GM23248 (cell line): ENCODE results near the gene TAS2R14. TPM values are rescaled to one million over a fixed set of nuclear protein-coding genes. Genes with fewer than 3 reads are reported as not detected.

ENCODE experiments used
- DNase-seq: peaks from one replicate; pipeline ENCODE4 v3.0.0-alpha.2; 2015
- H2AFZ ChIP-seq: fragments of 200-600 bp; sonication (generic); 2 replicates; pipeline ENCODE4 v1.6.1; 2016; ENCODE audit warnings: antibody characterized with exemption
- H3F3A ChIP-seq: fragments of 200-600 bp; sonication (generic); 2 replicates; pipeline ENCODE4 v1.6.1; 2016; ENCODE audit warnings: mild to moderate bottlenecking, antibody characterized with exemption, mixed run types; ENCODE audit not compliant: insufficient read depth
- H3K27ac ChIP-seq: fragments of 200-600 bp; sonication (generic); 2 replicates; pipeline ENCODE4 v1.5.1; 2016; ENCODE audit warnings: mild to moderate bottlenecking
- H3K27me3 ChIP-seq: fragments of 200-600 bp; sonication (generic); replicated peaks from 2 replicates; pipeline ENCODE4 v1.6.1; 2016; ENCODE audit warnings: mild to moderate bottlenecking; ENCODE audit not compliant: insufficient read depth
- H3K36me3 ChIP-seq: fragments of 200-600 bp; sonication (generic); 2 replicates; pipeline ENCODE4 v1.6.1; 2016; ENCODE audit warnings: low read depth, mild to moderate bottlenecking
- H3K4me1 ChIP-seq: fragments of 200-600 bp; sonication (generic); 2 replicates; pipeline ENCODE4 v1.6.1; 2016; ENCODE audit warnings: mild to moderate bottlenecking; ENCODE audit not compliant: insufficient read depth
- H3K4me2 ChIP-seq: fragments of 200-600 bp; sonication (generic); one replicate; pipeline ENCODE4 v1.6.1; 2016; ENCODE audit warnings: mild to moderate bottlenecking; ENCODE audit not compliant: unreplicated experiment
- H3K4me3 ChIP-seq: fragments of 200-600 bp; sonication (generic); 2 replicates; pipeline ENCODE4 v1.5.1; 2016; ENCODE audit warnings: mild to moderate bottlenecking
- H3K79me2 ChIP-seq: fragments of 200-600 bp; sonication (generic); 2 replicates; pipeline ENCODE4 v1.6.1; 2016; ENCODE audit warnings: mild to moderate bottlenecking; ENCODE audit not compliant: insufficient read depth
- H3K9ac ChIP-seq: fragments of 200-600 bp; sonication (generic); 2 replicates; pipeline ENCODE4 v1.6.1; 2016; ENCODE audit warnings: mild to moderate bottlenecking
- H3K9me2 ChIP-seq: fragments of 200-600 bp; sonication (generic); 2 replicates; pipeline ENCODE4 v1.6.1; 2016; ENCODE audit warnings: mixed run types, mild to moderate bottlenecking, moderate library complexity; ENCODE audit not compliant: insufficient read depth
- H3K9me3 ChIP-seq: fragments of 200-600 bp; sonication (generic); one replicate; pipeline ENCODE4 v1.6.1; 2017; ENCODE audit warnings: low read depth
- H4K20me1 ChIP-seq: fragments of 200-600 bp; sonication (generic); 2 replicates; pipeline ENCODE4 v1.6.0; 2016; ENCODE audit not compliant: insufficient read depth
- EZH2 ChIP-seq: fragments of 200-600 bp; sonication (generic); IDR thresholded peaks from 2 replicates; pipeline ENCODE4 v1.6.1; 2018; ENCODE audit warnings: antibody characterized with exemption, mild to moderate bottlenecking; ENCODE audit not compliant: insufficient read depth, poor library complexity, severe bottlenecking
- EZH2phosphoT487 ChIP-seq: fragments of 200-600 bp; sonication (generic); IDR thresholded peaks from 2 replicates; pipeline ENCODE4 v1.6.1; 2018; ENCODE audit warnings: antibody characterized with exemption, moderate library complexity, mild to moderate bottlenecking, low read depth; ENCODE audit not compliant: insufficient read depth
- WGBS, 2 experiments: methylation state at CpG; one replicate each; pipeline ENCODE4 v1.1.6; 2015 to 2017; ENCODE audit warnings: low lambda C conversion rate in 2 of 2, low coverage in 1 of 2; ENCODE audit errors: missing lambda C conversion rate in 2 of 2; 5-methylcytosine and 5-hydroxymethylcytosine counted together
- in situ Hi-C: fragments of 300-500 bp; cut with MboI; formaldehyde crosslinking; loops from 2 replicates; pipeline ENCODE4 v1.15.0; 2020
- polyA plus RNA-seq: library from polyadenylated mRNA; unstranded; fragments of >200 nt; fragmentation: Nextera tagmentation; extraction: Ambion mirVana; gene quantifications from 2 replicates; pipeline ENCODE4 v1.2.1, GENCODE V29; 2016
- total RNA-seq: library from RNA; depleted of rRNA; stranded (reverse); fragments of >200 nt; shearing (Covaris generic); gene quantifications from 2 replicates; pipeline ENCODE4 v1.2.3, GENCODE V29; 2014

Gene TAS2R14
- total and polyA plus RNA-seq, 2 experiments from 2014 or later, result 1.2 to 3.0 TPM

- H3K4me2 ChIP-seq, result no peak overlapping the region
- no peak overlapping the region for H3K27ac ChIP-seq
- H2AFZ ChIP-seq, result no peak overlapping the region
- no peaks in the 10 kb centered on the region for H3K9me3 ChIP-seq
- no peaks in the 10 kb centered on the region for H3K79me2 ChIP-seq
- WGBS, 2 experiments, result 84 to 86% methylated on average over 2 of the region's 2 CpGs
- H4K20me1 ChIP-seq, result no peaks in the 10 kb centered on the region
- H3K36me3 ChIP-seq, result no peaks in the 10 kb centered on the region
- TF ChIP-seq EZH2phosphoT487, result no peak
- TF ChIP-seq EZH2, result no peak
- peaks cover 13% of the 10 kb centered on the region for H3K4me1 ChIP-seq
- no peaks in the 10 kb centered on the region for H3K27me3 ChIP-seq
- H3K4me3 ChIP-seq, result no peak overlapping the region
- H3K9me2 ChIP-seq, result no peaks in the 10 kb centered on the region
- H3K9ac ChIP-seq, result no peak overlapping the region
- in situ Hi-C loops, result no loop called here
- peaks cover 14% of the 10 kb centered on the region for H3F3A ChIP-seq
- no peak for DNase-seq
These were observed 4.1 kb upstream of the TAS2R14 start for GRCh38 chr12:10943167-10943566.

- in situ Hi-C loops, result no loop called here
- no peak overlapping the region for H3K9ac ChIP-seq
- no peak for TF ChIP-seq EZH2
- TF ChIP-seq EZH2phosphoT487, result no peak
- H3K27ac ChIP-seq, result no peak overlapping the region
- H3K27me3 ChIP-seq, result no peaks in the 10 kb centered on the region
- no peaks in the 10 kb centered on the region for H3K79me2 ChIP-seq
- H4K20me1 ChIP-seq, result no peaks in the 10 kb centered on the region
- H2AFZ ChIP-seq, result no peak overlapping the region
- no peak for DNase-seq
- H3K36me3 ChIP-seq, result no peaks in the 10 kb centered on the region
- H3F3A ChIP-seq, result peaks cover 14% of the 10 kb centered on the region
- no peaks in the 10 kb centered on the region for H3K9me2 ChIP-seq
- H3K4me3 ChIP-seq, result no peak overlapping the region
- no peak overlapping the region for H3K4me2 ChIP-seq
- WGBS, 2 experiments, result 89 to 100% methylated on average over 4 of the region's 4 CpGs
- peaks cover 13% of the 10 kb centered on the region for H3K4me1 ChIP-seq
- H3K9me3 ChIP-seq, result no peaks in the 10 kb centered on the region
These were observed 3.0 kb upstream of the TAS2R14 start for GRCh38 chr12:10941916-10942607.

- Histone ChIP-seq H3K9me2 (no peaks in the 10 kb centered on the region), H2AFZ (no peak overlapping the region), H3K4me3 (no peak overlapping the region), H3K4me2 (no peak overlapping the region), H4K20me1 (no peaks in the 10 kb centered on the region), H3F3A (peaks cover 14% of the 10 kb centered on the region), H3K9ac (no peak overlapping the region), H3K79me2 (no peaks in the 10 kb centered on the region), H3K36me3 (no peaks in the 10 kb centered on the region), H3K27me3 (no peaks in the 10 kb centered on the region), H3K9me3 (no peaks in the 10 kb centered on the region), H3K4me1 (peaks cover 13% of the 10 kb centered on the region), H3K27ac (no peak overlapping the region)
- DNase-seq, result no peak
- in situ Hi-C loops, result no loop called here
- TF ChIP-seq EZH2phosphoT487 (no peak), EZH2 (no peak)
These were observed 2.3 kb upstream of the TAS2R14 start for GRCh38 chr12:10941369-10941768.

GRCh38 chr12:10940389-10940788 is 1.3 kb upstream of the TAS2R14 start:
- in situ Hi-C loops, result no loop called here
- Histone ChIP-seq H4K20me1 (no peaks in the 10 kb centered on the region), H3K9ac (no peak overlapping the region), H3K9me2 (no peaks in the 10 kb centered on the region), H3K4me3 (no peak overlapping the region), H3K4me1 (peaks cover 13% of the 10 kb centered on the region), H3K36me3 (no peaks in the 10 kb centered on the region), H2AFZ (no peak overlapping the region), H3K79me2 (no peaks in the 10 kb centered on the region), H3K4me2 (no peak overlapping the region), H3K27ac (peak overlapping the region; percentile 54), H3F3A (peaks cover 14% of the 10 kb centered on the region), H3K9me3 (no peaks in the 10 kb centered on the region), H3K27me3 (no peaks in the 10 kb centered on the region)
- no peak for TF ChIP-seq EZH2phosphoT487
- no peak for TF ChIP-seq EZH2
- peak; percentile 88 for DNase-seq
- 42 to 51% methylated on average over 2 of the region's 2 CpGs for whole genome bisulfite sequencing, 2 experiments
